ENCODE data around the gene LAMC1. TPM values are rescaled to one million over a fixed set of nuclear protein-coding genes. Genes with fewer than 3 reads are reported as not detected.

The LAMC1 gene
- polyA plus RNA-seq, 3 donors, result 286 to 314 (median 310) TPM

- DNase-seq (ENCODE audit: extremely low read depth in 1 of 11, low read depth in 9 of 11, low spot score in 4 of 11), result no peak
These were observed 171.4 kb downstream of the LAMC1 start for GRCh38 chr1:183194527-183195141.

- DNase-seq (ENCODE audit: extremely low read depth in 1 of 11, low read depth in 9 of 11, low spot score in 4 of 11), result no peak
These were observed 171.9 kb downstream of the LAMC1 start for GRCh38 chr1:183195142-183195574.

Other genes with a start within 250 kb of the LAMC1 start
- gene NPL, start 233.6 kb upstream of the LAMC1 start, polyA plus RNA-seq (ENCODE audit: insufficient read length in 3 of 3), result 1 to 10 TPM; 8.1 to 8.8 (median 8.4) TPM
- 100 to 1,000 TPM; 266 to 281 (median 278) TPM for gene DHX9, start 184.1 kb upstream of the LAMC1 start, polyA plus RNA-seq (ENCODE audit: insufficient read length in 3 of 3)
- under 1 TPM; 0.25 to 0.62 (median 0.50) TPM for gene SHCBP1L, start 70.3 kb upstream of the LAMC1 start, polyA plus RNA-seq (ENCODE audit: insufficient read length in 3 of 3)
- gene LAMC2, start 162.8 kb downstream of the LAMC1 start, polyA plus RNA-seq (ENCODE audit: insufficient read length in 3 of 3), result 1 to 10 TPM; 4.8 to 7.4 (median 6.0) TPM